Fibroblast of skin of scalp (primary cell): ENCODE data around the gene RAI2.
"Not testable (repeated sequence)": the region's sequence is repeated elsewhere in the genome, so short reads cannot be mapped to it uniquely, and the experiment has no call there.

Experiments used
- DNase-seq: peaks from one replicate; pipeline ENCODE4 v3.0.0-alpha.2; 2013

Gene RAI2

DNA sequence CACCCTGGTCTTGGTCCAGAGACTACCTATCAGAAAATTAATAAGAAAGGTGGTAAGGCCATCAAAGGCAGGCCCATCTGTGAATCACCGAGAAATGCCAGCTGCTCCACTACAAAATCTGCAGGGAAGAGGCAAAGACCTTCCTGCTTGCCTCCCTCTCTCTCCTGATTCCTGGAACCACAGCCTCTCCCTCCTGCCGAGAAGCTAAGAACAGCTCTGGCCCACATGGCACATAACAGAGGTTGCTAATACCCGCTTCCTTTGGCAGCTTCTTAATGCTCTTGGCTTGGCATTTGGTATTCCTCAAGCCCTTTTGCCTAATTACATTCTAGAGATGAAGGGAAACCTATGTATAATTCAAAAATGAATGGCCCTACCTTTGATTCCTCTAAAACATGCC is 32.9 kb downstream of the RAI2 start:
- DNase-seq: no peak

DNA sequence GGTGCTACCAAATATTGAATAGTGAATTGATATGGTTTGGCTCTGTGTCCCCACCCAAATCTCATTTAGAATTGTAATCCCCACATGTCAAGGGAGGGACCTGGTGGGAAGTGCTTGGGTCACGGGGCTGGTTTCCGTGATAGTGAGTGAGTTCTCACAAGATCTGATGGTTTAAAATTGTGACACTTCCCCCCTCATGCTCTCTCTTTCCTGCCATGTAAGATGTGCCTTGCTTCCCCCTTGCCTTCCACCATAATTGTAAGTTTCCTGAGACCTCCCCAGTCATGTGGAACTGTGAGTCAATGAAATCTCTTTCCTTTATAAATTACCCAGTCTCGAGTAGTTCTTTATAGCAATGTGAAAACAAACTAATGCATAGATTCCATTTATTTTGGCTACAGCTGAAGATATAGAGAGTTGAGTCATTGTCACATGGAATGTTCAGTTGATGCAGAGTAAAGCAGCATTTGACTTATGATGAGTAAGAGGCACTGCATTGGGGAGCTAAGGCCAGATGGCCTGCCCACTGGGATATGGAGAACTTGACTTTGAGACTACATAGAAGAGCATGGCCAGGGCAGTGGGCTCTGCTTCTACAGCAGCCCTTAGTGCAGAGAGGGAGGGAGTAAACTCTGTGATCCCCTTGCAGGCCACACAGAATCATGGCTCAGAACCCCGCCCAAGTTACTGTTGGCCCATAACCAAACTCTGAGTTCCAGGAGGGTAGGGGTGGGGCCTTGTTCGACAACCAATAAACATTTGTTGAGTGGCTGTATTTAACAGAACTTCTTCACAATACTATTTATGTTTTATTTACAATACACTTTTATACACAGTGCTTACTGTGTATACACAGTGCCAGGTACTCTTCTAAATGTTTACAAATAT is 34.2 kb downstream of the RAI2 start:
- peak; percentile 46 for DNase-seq

DNA sequence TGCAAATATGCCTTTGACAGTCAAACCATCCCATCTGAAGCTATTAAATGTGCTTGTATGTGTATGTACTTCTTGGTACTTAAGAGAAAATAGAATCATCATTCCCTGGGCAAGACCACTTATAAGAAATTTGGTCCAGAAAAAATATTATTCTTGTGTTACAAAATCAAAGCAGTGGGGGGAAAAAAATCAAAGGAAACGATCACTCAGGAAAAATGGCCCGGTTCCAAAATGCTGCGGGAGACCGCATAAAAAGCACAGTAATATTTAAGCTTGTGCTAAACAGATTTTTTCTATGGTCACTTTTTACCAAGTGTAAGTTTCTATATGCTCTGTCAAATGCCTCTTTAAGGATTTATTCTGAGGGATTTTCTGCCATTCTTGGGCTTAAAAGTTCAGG is 36.1 kb downstream of the RAI2 start:
- DNase-seq: peak; percentile 10

DNA sequence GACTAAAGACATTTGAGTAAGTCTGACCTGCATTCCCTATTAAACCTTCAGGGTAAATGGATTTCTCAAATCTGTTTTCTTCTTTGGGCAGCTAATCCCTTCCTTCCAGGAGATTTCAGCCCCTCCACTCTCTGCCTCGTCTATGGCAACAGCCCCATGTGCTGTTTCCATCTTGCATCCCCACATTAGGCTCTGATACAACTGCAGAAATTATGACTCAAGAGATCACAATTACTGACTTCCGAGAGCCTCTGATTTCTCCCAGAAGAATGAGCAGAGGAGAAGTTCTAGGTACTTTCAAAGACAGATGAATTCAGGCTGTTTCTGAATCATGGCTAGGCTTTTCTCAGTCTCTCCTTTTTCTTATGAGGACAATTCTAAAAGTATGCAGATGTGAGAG is 38.7 kb downstream of the RAI2 start:
- peak; percentile 5 for DNase-seq

DNA sequence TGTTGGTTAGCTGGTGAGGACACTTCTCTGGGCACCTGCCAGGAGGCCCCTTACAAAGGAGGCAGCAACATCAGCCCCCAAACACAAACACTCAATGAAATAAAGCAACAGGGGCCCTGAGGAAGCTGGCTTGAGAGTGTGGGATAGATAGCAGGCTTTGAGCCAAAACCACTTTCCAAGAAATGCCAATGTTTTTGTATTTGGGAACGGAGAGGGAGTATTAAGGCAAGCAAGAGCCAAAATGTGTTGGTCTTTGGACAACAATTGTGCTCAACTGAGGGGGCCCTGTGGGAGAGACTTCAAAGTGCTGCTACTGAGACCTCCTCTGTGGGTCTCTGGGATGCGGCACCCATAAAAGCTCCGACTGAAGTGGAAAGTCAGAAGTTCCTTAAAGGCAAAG is 41.0 kb downstream of the RAI2 start:
- DNase-seq: no peak

DNA sequence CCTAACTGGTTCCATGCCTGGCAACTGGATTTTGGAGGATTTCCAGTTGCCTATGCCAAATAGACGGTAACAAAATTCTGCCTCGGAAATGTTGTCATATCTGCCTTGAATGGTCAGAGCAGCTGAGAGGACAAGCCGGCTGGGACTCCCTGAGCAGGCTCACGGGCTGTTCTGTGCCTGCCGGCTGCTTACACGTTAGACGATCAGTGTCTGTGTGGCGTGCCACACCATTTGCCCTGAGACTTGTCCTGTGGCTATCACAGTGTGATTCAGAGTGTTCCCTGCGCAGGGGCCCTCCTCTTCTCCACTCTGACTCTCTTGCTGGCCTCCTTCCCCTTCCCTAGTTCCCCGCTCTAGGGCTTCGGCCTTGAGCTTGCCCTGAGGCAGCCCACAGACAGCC is 42.4 kb downstream of the RAI2 start:
- DNase-seq: no peak

DNA sequence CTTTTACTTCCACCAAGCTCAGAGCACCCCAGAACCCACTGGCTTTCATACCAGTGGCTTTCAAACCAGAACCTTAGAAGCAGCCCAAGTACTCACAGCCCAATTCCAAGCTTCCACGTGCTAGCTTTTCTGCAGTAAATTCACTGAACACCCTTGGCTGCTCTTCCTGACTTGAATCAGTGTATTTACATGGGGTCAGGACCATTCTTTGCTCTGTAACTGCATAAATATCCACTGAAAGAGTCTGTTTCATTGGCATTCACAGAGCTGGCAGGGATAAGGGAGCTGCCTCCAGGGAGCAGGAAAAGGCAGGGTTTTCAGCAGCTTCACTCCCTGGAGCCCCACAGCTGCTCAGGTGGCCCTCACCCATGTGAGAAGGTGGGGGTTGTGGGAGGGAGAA is 43.8 kb downstream of the RAI2 start:
- DNase-seq: no peak

DNA sequence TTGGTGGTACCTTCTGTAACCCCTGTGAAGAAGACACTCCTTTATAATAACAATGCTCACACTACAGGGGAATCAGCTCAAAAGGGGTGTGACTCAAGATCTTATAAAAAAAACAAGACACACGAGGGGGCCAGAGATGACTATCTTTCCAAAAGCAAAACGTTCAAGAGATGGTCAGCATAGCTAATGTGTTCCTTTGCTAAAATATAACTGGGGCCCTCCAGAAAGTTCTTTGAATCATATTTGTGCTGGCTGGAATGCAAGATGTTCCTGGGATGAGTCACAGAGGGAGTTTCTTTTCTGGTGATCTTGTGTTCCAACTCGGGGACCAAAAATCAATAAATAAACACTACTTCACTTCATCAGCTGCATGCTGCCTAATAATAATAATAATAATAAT is 46.5 kb downstream of the RAI2 start:
- peak; percentile 51 for DNase-seq

DNA sequence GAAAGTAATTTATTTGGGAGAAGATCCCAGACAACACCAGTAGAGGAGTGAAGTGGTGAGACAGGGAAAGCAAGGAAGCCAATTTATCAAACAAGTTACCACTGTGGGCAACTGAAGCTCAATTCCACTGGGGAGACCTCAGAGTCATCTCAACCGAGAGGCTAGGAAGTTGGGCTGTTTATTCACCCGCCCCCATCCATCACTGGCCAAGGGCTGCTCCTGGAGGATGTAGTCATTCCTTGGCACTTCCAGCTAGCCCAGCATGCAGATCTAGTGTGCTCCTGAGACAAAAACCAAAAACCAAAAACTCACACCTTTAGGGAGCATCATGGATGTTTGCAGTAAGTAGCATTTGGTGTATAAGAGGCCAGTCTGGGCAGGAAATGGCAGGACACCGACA is 47.0 kb downstream of the RAI2 start:
- DNase-seq: no peak

DNA sequence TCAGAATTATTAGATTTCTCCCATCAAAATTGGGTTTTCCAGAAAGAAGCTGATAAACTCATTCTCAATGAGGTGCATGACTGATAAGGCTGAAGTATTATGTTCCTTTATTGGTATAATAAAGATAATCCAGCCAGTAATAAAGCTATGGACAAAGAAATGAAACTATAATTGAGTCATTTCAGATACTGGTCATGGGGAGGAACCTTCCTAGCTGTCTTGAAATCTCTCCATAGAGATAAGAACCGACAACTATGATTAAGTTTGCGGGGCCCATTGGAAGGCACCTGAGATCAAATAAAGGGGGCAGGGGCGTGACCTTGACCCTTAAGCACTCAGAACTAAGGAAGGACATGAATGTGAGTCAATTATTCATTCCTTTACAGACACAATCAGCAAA is 47.8 kb downstream of the RAI2 start:
- DNase-seq: no peak

DNA sequence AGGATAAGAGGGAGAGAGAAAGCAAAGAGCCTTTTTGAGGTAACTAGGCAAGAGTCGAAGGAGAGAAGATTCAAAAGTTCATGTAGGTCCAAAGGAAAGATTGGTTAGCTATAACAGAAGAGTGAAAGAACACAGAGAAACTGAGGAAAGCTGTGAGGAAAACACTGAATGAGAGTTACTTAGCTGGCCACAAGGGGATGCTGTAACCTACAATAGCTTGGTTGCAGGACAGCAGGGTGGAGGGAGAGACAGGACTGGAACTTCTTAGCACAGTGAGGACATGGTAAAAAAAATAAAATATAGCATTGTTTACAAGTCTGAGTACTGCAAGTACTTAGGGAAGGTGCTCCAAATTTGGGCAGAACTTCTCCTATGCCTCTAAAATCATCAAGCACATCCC is 48.3 kb downstream of the RAI2 start:
- DNase-seq: no peak

DNA sequence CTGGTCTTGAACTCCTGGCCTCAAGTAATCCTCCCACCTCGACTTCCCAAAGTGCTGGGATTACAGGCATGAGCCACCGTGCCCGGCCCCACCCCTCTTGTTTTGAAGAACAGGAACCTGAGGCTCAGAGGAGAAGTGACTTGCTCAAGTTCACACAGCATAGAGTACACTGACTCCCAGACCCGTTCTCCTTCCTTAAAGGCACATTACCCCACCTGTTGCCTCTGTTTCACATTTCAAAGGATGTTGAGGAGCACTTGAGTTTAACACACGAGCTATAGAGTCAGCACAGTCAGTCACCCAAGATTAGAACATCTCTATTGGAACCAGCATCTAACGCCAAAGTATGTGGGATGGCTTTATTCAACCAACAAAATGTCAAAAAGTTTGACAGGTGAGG is 51.1 kb downstream of the RAI2 start:
- DNase-seq: no peak

DNA sequence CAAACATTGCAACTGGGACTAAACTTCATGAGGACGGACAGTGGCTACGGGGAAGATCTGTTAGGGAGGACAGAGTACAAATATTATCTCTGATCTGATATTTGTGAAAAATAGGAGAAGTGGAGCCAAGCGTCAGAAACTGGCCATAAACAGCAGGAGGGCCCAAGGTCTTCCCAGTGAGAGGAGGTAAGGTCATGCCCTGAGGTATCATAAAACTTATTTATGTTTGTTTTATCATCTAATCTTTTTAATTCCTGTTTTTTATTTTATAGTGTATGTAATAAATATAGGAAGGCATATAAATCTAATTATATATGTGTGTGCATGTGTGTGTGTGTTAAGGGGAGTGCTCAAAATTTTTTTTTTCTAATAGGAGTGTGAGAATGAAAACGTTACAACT is 51.8 kb downstream of the RAI2 start:
- no peak for DNase-seq

DNA sequence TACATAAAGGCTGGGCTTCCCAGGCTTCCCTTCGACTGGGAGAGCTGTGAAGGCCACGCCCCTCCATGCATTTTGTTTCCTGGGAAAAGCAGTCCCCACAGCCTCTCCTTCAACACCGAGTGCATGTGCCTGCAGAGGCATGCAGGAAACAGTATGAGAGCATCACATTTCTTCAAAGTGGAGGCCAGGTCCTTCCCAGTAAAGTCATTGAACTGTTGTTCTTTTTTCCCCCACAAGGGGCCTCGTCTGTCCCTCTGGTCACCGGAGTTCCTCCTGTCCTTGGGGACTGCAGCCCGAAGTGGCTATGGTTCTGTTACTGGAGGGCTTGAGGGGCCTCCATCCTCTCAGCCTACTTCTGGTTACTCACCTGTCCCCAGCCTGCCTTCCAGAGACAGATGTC is 56.0 kb downstream of the RAI2 start:
- DNase-seq: no peak

DNA sequence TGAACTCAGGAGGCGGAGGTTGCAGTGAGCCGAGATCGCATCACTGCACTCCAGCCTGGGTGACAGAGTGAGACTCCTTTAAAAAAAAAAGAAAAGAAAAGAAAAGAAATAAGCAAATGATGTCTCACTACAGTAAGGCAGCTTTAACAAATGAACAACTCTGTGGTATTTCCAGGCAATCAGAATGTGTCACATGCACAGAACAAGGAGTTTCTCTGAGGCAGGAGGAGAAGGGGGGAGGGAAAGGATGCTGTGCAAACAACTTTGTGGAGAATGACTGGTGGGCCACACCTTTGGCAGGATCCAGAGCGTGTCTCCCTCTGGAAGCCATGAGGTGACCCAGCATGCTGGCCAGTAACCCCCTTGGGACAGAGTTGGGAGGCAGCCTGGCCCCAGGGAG is 57.6 kb downstream of the RAI2 start:
- no peak for DNase-seq

DNA sequence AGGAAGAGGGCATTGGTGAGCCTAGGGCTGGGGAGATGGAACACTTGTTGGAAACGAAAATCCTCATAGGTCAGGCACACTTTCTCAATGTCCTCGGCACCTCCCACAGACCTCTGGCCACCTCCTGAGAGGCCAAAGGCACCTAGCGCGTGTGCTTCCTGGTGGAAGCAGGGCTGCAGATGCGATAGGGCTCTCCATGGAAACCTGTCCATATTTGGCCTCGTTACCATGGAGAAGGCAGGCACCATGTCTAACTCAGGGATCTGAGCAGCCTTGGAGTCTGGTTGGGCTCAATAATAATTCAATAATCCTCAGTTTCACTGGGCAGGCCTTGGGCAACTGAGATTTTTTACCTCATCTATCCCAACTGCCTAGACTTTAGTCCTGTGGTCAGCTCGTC is 58.3 kb downstream of the RAI2 start:
- DNase-seq: no peak

DNA sequence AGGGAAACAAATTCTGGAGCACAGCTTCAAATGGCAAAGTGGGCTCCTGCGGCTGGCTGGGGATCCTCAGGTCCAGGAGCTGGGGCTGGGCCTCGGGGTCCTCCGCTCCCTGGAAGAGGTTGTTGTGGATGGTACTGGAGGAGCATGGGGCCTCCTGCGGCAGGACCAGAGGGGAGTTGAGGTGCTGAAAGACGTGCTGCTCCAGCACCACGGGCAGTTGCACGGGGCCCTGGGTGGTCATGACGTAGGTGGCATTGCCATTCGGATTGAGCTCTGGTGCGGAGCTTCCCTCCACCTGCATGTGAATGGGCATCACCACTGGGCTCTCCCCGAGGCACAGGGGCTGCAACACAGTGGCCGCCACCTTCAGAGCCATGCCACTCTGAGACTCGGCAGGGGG is 59.7 kb downstream of the RAI2 start:
- no peak for DNase-seq

DNA sequence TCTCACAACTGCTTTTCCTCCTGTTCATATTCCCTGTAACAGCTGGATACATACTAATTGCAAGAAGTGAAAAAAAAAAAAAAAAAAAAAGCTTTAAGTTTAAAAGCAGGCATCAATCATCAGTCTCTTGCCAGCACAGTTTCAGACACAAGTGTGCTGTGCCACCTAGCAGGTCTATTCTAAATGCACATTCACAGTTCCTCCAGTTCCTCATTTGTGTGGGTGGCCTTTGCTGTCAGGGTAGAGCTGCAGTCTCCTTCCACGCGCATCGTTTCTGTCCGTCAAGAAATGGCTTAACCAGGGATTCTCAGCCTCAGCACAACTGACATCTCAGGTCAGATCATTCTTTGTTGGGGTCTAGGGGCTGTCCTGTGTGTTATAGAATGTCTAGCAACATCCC is 62.2 kb downstream of the RAI2 start:
- DNase-seq: no peak

DNA sequence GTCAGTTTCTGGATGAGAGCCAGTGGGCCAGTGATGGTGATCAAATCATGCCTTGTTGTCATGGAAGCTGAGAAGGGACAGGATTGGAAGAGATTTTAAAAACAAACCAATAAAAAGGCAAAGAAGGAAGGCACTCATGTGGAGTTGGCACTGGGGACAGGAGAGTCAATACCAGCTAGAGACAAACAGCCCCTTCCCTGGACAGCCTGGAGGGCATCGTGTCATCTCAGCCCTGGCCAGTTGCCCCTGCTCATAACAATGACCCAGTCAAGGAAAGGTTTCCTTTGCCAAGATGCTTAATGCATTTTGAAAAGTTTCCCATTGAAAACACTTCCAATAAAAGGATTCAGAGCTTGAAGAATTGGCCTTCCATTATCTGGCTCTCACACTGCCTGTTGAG is 68.3 kb downstream of the RAI2 start:
- DNase-seq: no peak

DNA sequence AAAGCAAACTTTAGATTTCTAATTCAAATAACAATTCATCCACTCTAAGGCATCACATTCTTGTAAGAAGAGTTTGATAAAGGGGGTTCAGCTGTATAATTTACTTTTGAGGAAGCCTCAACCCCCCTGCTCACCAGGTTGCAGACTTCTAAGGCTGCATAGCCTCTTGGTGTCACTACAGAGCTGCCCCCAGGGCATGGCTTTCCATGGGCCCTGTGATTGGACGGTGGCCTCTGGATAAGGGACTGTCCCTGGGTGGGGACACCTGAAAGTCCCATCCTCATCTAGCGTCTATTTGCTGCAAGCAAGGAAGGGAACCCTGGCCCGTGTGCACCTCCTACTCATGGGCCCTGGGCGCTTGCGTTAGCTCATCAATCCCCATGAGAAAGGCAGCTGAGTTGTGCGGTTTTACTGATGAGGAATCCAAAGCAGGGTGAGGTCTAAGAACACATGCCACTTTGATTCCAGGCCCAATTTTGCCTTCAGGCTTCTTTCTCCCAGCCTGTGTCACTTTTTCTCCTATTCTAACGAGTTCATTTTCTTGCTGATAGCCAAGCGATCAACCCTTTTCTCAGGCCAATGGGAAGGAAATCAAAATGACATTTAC is 72.0 kb downstream of the RAI2 start:
- DNase-seq: peak; percentile 0

DNA sequence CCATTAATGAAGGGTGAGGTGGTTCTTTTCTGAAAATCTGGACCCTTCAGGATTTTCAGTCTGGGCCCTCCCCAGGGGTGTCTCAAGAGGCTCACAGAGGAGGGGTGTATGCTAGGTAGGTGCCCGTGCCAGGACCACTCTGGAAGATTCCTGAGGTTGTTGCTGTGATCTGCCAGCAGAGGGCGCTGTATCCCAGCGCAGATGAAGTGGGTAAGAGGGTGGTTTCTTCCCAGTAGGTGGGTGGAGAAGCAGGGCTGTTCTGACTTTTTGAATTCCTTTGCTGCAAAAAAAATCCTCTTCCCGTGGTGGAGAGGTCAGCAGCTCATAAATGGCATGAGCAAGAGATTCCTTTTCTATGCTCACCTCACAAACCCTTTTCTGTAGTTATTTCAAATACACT is 72.7 kb downstream of the RAI2 start:
- peak; percentile 35 for DNase-seq

DNA sequence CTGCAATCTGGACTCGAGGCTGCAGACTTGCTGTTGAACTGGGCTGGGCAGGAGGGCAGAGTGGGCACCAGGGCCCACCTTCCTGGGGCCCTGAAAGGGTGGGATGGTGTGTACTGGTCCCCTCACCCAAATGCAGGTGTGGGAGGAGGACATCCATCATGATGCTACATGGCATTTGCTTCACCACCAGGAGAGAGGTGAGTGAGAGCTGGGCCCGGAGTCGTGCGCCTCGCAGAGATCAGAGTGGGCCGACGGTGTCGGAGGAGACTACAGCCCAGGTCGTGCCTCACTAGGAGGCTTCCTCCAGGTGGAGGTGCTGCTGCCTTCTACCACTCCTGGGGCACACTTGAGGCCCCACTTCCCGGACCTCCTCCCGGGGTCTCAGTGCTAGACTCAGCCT is 73.5 kb downstream of the RAI2 start:
- no peak for DNase-seq

DNA sequence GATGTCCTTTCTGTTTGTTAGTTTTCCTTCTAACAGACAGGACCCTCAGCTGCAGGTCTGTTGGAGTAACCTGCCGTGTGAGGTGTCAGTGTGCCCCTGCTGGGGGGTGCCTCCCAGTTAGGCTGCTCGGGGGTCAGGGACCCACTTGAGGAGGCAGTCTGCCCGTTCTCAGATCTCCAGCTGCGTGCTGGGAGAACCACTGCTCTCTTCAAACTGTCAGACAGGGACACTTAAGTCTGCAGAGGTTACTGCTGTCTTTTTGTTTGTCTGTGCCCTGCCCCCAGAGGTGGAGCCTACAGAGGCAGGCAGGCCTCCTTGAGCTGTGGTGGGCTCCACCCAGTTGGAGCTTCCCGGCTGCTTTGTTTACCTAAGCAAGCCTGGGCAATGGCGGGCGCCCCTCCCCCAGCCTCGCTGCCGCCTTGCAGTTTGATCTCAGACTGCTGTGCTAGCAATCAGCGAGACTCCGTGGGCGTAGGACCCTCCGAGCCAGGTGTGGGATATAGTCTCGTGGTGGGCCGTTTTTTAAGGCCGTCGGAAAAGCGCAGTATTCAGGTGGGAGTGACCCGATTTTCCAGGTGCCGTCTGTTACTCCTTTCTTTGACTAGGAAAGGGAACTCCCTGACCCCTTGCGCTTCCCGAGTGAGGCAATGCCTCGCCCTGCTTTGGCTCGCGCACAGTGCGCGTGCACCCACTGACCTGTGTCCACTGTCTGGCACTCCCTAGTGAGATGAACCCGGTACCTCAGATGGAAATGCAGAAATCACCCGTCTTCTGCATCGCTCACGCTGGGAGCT is 74.3 kb downstream of the RAI2 start:
- not testable (repeated sequence) for DNase-seq

DNA sequence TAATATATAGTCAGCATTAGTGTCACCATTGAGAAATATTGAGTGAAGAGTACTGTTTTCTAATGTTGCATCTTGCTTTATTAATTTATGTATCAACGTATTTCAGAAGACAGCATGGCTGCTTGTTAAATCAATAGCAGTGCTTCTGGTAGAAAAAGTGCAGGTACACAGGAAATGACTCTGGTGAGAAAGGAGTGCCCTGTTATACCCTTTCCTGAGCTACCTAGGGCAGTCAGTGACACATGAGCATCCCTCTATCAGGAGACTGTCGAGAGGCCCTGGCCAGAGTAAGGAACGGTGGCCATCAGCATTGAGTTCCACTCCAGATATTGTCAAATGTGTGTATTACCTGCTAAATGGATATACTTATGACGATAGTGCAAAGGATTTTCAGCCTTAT is 81.7 kb downstream of the RAI2 start:
- DNase-seq: no peak
